SK-N-SH treated with all-trans-retinoic acid at 6 μM for 48 hours (cell line): Measurements from ENCODE around the gene DIPK1A.

Experiments used
- CSDC2 ChIP-seq: fragments of 250-450 bp; sonication (Bioruptor Pico); IDR thresholded peaks from 2 replicates; pipeline ENCODE4 v1.5.0; 2020; ENCODE audit warnings: mild to moderate bottlenecking, moderate library complexity
- ESRRG ChIP-seq: fragments of 250-450 bp; sonication (Bioruptor Pico); IDR thresholded peaks from 2 replicates; pipeline ENCODE4 v1.6.1; 2021; ENCODE audit warnings: mild to moderate bottlenecking
- OSR1 ChIP-seq: fragments of 250-450 bp; sonication (Bioruptor Pico); IDR thresholded peaks from 2 replicates; pipeline ENCODE4 v1.8.0; 2022; ENCODE audit warnings: moderate library complexity, mild to moderate bottlenecking, inconsistent platforms
- ZFP3 ChIP-seq: fragments of 250-450 bp; sonication (Bioruptor Pico); IDR thresholded peaks from 2 replicates; pipeline ENCODE4 v1.5.0; 2020; ENCODE audit warnings: mild to moderate bottlenecking, moderate library complexity
- TF ChIP-seq, protein P1 (sequence below): fragments of 250-450 bp; sonication (Bioruptor Pico); IDR thresholded peaks from 2 replicates; pipeline ENCODE4 v1.5.1; 2021; ENCODE audit warnings: mild to moderate bottlenecking, moderate library complexity
- TF ChIP-seq, protein P2 (sequence below): fragments of 250-450 bp; sonication (Bioruptor Pico); IDR thresholded peaks from 2 replicates; pipeline ENCODE4 v1.5.1; 2020; ENCODE audit warnings: low read depth, mild to moderate bottlenecking, moderate library complexity
- TF ChIP-seq, protein P3 (sequence below): fragments of 250-450 bp; sonication (Bioruptor Pico); IDR thresholded peaks from 2 replicates; pipeline ENCODE4 v1.8.0; 2020; ENCODE audit warnings: mild to moderate bottlenecking, moderate library complexity, borderline replicate concordance

DNA sequence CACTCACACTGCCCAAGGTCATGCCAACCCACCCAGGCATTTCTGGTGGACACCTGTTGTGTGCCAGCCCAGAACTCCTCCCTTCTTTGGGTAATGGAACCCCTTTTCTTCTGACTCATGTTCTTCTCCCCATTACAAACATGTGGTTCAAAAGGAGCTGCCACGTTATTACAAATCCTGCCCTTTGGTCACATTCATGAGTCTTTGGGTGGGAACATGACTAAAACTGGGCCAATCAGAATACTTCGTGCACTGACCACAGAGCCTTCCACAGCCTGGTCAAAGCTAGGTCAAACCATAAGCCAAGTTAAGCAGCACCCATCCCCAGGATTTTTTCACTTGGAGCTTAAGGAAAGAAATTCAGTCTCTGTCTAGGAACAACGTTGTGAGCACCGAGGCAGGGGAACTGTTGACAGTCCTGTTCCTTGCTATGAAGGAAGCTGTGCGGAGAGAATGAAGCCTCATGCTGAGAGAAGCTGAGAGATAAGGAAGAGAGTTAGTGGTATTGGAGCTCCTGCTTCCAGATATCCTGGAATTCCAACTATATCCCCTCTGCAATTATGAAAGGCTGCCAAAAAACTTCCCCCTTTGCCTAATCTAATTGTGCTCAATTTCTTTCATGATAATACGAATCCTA, 46.8 kb upstream of the DIPK1A start:
- TF ChIP-seq, protein P1, sequence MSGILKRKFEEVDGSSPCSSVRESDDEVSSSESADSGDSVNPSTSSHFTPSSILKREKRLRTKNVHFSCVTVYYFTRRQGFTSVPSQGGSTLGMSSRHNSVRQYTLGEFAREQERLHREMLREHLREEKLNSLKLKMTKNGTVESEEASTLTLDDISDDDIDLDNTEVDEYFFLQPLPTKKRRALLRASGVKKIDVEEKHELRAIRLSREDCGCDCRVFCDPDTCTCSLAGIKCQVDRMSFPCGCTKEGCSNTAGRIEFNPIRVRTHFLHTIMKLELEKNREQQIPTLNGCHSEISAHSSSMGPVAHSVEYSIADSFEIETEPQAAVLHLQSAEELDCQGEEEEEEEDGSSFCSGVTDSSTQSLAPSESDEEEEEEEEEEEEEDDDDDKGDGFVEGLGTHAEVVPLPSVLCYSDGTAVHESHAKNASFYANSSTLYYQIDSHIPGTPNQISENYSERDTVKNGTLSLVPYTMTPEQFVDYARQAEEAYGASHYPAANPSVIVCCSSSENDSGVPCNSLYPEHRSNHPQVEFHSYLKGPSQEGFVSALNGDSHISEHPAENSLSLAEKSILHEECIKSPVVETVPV (CRISPR knock-in tag), result no peak
- TF ChIP-seq, protein P2, sequence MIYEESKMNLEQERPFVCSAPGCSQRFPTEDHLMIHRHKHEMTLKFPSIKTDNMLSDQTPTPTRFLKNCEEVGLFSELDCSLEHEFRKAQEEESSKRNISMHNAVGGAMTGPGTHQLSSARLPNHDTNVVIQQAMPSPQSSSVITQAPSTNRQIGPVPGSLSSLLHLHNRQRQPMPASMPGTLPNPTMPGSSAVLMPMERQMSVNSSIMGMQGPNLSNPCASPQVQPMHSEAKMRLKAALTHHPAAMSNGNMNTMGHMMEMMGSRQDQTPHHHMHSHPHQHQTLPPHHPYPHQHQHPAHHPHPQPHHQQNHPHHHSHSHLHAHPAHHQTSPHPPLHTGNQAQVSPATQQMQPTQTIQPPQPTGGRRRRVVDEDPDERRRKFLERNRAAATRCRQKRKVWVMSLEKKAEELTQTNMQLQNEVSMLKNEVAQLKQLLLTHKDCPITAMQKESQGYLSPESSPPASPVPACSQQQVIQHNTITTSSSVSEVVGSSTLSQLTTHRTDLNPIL (CRISPR knock-in tag), result no peak
- TF ChIP-seq ZFP3 (CRISPR knock-in tag) (no peak), OSR1 (CRISPR knock-in tag) (no peak), CSDC2 (CRISPR knock-in tag) (no peak), ESRRG (CRISPR knock-in tag) (no peak)
- TF ChIP-seq, protein P3, sequence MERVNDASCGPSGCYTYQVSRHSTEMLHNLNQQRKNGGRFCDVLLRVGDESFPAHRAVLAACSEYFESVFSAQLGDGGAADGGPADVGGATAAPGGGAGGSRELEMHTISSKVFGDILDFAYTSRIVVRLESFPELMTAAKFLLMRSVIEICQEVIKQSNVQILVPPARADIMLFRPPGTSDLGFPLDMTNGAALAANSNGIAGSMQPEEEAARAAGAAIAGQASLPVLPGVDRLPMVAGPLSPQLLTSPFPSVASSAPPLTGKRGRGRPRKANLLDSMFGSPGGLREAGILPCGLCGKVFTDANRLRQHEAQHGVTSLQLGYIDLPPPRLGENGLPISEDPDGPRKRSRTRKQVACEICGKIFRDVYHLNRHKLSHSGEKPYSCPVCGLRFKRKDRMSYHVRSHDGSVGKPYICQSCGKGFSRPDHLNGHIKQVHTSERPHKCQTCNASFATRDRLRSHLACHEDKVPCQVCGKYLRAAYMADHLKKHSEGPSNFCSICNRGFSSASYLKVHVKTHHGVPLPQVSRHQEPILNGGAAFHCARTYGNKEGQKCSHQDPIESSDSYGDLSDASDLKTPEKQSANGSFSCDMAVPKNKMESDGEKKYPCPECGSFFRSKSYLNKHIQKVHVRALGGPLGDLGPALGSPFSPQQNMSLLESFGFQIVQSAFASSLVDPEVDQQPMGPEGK (CRISPR knock-in tag), result no peak
